ENCODE results near the gene FAM217A.

Gene FAM217A

GRCh38 chr6:4021133-4021853 is 57.6 kb downstream of the FAM217A start:
- DNase-seq = peak; percentile 41

DNA sequence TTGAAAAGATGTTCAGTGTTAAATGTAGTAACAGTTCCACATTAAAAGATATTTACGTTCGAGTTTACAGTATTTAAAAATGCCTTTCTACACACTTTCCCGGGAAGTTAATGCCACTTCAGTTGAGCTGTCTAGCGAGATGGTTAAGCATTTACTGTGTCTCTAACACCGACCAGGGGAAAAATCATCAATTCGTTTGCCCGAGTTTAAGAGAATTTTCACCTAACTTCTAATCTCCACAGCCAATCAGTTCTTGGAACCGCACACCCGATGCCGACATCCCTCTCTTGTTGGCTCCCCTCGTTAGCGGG is 58.2 kb downstream of the FAM217A start:
- no peak for DNase-seq

DNA sequence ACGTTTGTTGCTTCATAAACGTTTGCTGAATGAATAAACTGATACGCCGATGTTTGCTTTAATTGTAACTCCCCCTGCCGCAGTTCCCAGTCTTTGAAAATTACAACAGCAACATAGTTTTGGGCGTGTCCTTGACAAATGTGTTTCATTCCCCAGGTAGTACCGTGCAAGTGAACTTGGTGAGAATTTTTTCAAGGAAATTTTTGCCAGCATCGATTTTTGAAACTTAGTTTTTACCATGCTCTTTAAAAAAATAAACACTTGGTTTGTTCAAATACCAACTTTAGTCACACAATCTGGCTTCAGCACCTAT is 60.1 kb downstream of the FAM217A start:
- no peak for DNase-seq
